Measurements from ENCODE around the gene CD3D. TPM values are rescaled to one million over a fixed set of nuclear protein-coding genes. Genes with fewer than 3 reads are reported as not detected.

CD3D gene
- total RNA-seq, 1 donor from 2014 or later: not detected

DNA sequence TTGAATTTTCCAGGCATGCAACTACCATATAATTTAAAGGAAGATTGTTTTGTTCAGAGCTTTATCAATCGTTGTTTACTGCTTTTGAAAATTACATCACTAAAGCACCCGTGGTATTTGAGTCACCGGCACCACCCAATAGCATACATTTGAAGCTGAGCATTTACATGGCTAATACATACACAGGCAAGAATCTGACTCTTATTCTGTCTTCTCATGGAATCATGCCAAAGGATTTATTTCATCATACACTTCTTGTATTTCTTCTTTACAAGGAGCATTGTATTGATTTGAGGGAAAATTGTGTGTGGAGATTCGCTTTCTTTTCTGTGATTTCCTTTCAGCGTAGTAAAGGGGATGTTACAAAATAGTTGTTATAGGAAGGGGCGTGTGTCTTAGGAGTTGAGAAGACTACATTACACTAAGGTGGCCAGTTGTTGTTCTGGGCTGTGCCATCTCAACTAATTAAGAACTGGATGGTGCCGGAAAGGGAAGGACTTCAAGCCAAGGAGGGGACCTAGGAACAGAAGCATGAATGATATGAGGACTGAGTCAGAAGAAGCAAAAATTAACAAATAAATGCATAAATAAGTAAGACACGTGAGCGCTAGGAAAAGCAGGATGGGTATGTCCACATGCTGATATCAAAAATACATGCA is 50.9 kb downstream of the CD3D start:
- Histone ChIP-seq H3K27me3 (ENCODE audit: low read depth) (peaks cover 9% of the 10 kb centered on the region), H3K4me1 (no peaks in the 10 kb centered on the region), H3K4me3 (no peak overlapping the region), H3K36me3 (no peaks in the 10 kb centered on the region), H3K27ac (replicated peaks) (no peak overlapping the region), H3K9me3 (replicated peaks) (no peaks in the 10 kb centered on the region)
- intact Hi-C loops (cut with micrococcal nuclease): no loop called here
- TF ChIP-seq, protein P1, sequence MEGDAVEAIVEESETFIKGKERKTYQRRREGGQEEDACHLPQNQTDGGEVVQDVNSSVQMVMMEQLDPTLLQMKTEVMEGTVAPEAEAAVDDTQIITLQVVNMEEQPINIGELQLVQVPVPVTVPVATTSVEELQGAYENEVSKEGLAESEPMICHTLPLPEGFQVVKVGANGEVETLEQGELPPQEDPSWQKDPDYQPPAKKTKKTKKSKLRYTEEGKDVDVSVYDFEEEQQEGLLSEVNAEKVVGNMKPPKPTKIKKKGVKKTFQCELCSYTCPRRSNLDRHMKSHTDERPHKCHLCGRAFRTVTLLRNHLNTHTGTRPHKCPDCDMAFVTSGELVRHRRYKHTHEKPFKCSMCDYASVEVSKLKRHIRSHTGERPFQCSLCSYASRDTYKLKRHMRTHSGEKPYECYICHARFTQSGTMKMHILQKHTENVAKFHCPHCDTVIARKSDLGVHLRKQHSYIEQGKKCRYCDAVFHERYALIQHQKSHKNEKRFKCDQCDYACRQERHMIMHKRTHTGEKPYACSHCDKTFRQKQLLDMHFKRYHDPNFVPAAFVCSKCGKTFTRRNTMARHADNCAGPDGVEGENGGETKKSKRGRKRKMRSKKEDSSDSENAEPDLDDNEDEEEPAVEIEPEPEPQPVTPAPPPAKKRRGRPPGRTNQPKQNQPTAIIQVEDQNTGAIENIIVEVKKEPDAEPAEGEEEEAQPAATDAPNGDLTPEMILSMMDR (IDR thresholded peaks at IDR 0.05; ENCODE audit: borderline replicate concordance): no peak
- no peak for DNase-seq

DNA sequence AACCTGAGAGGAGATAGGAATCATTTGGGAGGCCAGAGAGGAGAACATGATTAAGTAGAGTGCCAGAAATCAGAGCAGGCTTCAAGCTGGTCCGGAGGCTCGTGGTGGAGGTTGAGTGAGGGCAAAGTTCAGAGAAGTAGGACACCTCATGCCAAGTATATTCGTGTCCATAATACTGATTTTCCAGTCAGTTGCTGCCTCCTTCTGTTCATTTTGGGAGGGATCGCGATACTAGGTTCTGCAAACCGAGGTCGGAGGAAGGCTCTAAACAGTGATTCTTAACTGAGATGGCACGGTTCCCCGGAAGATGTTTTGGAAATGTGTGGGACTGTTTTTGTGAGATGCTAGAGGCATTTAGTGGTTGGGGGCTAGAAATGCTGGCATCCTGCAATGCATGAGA is 51.6 kb downstream of the CD3D start:
- H3K4me3 ChIP-seq: no peak overlapping the region

DNA sequence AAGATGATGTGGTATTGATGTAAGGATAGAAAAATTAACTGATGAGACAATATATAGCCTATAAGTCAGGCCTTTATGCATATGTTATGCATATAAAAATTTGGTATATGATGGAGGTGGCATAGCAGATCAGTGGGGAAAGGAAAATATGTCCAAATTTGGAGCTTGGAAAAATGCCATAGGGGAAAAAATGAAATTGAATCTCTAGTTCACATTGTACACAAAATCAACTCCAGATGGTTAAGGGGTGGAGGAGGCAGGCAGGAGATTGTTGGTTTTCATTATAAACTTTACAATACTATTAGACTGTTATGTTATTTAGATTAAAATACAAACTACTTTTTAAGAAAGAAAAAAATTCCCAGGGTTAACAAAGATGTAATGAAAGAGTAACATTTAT is 53.1 kb downstream of the CD3D start:
- TF ChIP-seq, protein P1 (IDR thresholded peaks at IDR 0.05; ENCODE audit: borderline replicate concordance): no peak
- Histone ChIP-seq H3K36me3 (no peaks in the 10 kb centered on the region), H3K27me3 (ENCODE audit: low read depth) (peaks cover 9% of the 10 kb centered on the region), H3K4me3 (no peak overlapping the region), H3K27ac (replicated peaks) (no peak overlapping the region), H3K9me3 (replicated peaks) (no peaks in the 10 kb centered on the region), H3K4me1 (no peaks in the 10 kb centered on the region)
- intact Hi-C loops (cut with micrococcal nuclease): loop anchor here (5.0 kb wide), 1 partner anchor 92 kb away; no protein-coding TSS in a partner anchor
- DNase-seq: no peak

More for the DNA sequence above, 51.6 kb downstream of the CD3D start:
- no peak for DNase-seq
- Histone ChIP-seq H3K36me3 (no peaks in the 10 kb centered on the region), H3K27me3 (ENCODE audit: low read depth) (peaks cover 9% of the 10 kb centered on the region), H3K9me3 (replicated peaks) (no peaks in the 10 kb centered on the region), H3K27ac (replicated peaks) (no peak overlapping the region), H3K4me1 (no peaks in the 10 kb centered on the region)
- TF ChIP-seq, protein P1 (IDR thresholded peaks at IDR 0.05; ENCODE audit: borderline replicate concordance): peak; percentile 65
- intact Hi-C loops (cut with micrococcal nuclease): no loop called here

Other genes with a start within 250 kb of the CD3D start
- gene SCN4B, start 189.9 kb downstream of the CD3D start, total RNA-seq: 12.9 TPM
- gene SCN2B, start 166.1 kb downstream of the CD3D start, total RNA-seq: 24.9 TPM
- 2.9 TPM for gene JAML, start 117.7 kb downstream of the CD3D start, total RNA-seq
- 2.7 TPM for gene MPZL3, start 90.3 kb downstream of the CD3D start, total RNA-seq
- 13.4 TPM for gene MPZL2, start 78.4 kb downstream of the CD3D start, total RNA-seq
- gene CD3E, start 38.0 kb downstream of the CD3D start, total RNA-seq: 0.60 TPM
- gene CD3G, start 1.6 kb upstream of the CD3D start, total RNA-seq: 0.16 TPM
- gene UBE4A, start 16.9 kb upstream of the CD3D start, total RNA-seq: 32.6 TPM
- gene ATP5MG, start 58.9 kb upstream of the CD3D start, total RNA-seq: 854 TPM
- 21.0 TPM for gene KMT2A, start 93.8 kb upstream of the CD3D start, total RNA-seq
- 1.1 TPM for gene TTC36, start 184.8 kb upstream of the CD3D start, total RNA-seq
- gene TMEM25, start 188.5 kb upstream of the CD3D start, total RNA-seq: 7.8 TPM
- gene IFT46, start 223.2 kb upstream of the CD3D start, total RNA-seq: 26.0 TPM
- gene ARCN1, start 229.7 kb upstream of the CD3D start, total RNA-seq: 99.4 TPM

All from left ventricle myocardium inferior (tissue), 1 donor.